HS-27A (cell line): ENCODE results near the gene PROB1.
"Not testable (repeated sequence)": the region's sequence is repeated elsewhere in the genome, so short reads cannot be mapped to it uniquely, and the experiment has no call there.

Experiments used
- DNase-seq: peaks from one replicate; pipeline ENCODE4 v3.0.0-alpha.2; 2012; ENCODE audit warnings: low read depth, missing footprints

Gene PROB1

GRCh38 chr5:139394654-139395566 is at the start of gene PROB1:
Gene PROB1, minus strand, starts transcription at chr5:139395104. Its CDS starts 23 bp downstream, at chr5:139395081.
- DNase-seq = no peak

DNA sequence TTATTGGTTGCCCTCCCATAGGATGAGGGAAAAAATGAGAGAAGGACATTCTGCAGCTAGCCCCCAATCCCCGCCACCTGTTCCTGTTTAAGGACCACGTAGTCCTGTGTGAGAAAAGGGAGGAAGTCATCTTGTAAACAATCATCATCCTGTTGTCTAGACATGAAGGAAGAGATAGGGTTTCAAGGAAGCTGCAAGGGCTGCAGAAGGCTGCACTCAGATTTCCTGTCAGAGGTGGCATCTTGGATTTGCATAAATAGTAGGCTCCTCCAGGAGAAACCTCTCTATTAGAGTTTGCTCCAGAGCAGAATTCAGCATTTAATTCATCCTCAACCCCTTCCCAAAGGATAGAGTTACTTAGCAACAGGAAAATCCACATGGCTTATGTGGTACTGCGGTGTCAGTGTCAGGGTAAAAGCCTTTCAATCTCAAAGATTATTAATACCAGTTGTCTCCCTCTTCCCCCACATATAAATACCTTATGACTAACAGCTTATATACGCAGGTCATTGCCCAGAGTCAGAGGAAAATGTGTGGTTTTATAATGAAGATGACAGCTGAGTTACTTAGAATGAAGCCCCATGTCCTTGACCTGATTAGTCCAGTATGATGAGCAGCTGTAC is 49.0 kb upstream of the PROB1 start:
- no peak for DNase-seq

DNA sequence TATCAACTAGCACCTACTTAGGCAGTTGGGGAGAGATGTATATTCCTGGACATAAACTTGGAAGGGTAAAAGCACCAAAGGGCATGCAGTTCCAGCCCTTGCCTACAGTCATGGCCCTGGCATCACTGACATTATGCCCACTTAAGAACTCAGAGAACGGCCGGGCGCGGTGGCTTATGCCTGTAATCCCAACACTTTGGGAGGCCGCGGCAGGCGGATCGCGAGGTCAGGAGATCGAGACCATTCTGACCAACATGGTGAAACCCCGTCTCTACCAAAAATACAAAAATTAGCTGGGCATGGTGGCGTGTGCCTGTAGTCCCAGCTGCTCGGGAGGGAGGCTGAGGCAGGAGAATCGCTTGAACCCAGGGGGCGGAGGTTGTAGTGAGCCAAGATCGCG is 45.5 kb upstream of the PROB1 start:
- DNase-seq = not testable (repeated sequence)

DNA sequence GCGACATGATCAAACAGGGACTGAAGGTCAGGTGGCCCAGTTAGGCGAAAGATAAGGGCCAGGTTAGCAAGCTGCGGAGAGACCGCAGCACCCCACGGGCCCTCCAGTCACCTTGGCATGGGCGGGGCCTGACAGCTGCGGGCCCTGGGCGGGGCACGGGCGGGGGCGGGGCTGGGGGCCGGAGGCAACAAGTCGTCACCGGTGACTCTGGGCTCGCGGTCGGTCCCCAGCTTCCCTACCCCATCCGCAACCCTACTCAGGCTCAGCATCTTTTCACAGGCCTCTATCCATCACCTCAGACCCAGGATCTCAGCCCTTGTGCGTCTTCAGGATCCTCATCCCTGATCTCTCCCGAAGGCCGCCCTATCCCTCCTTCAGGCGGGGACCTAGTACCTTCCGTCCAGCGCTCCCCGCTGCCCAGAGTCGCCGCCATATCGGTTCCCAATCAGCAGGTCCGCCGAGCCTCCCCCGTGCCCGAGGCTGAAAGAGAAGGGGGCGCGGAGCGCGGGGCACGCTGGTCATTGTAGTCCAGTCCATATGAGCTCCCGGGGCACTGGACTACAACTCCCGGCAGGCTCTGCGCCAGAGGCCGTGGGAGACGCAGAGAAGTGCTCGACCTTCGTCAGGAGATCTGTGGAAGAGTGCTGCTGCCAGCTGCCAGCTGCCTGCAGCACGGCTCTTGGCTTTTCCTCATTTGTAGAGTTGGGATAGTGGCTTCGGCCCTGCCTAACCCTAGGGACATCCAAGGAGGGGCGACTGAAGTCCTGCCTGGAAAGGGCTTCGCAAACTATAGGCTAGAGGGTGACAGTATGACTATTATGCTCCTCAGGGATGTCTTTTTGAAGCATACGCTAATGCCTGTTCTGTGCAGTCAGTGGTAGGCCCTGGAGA is 44.4 kb upstream of the PROB1 start, which contains the start of gene DNAJC18:
Gene DNAJC18 (minus strand): TSS at position 513 of the 891 bp plus-strand sequence. CDS start 80 bp downstream, at position 433.
- DNase-seq = no peak

GRCh38 chr5:139438707-139439012 is 43.8 kb upstream of the PROB1 start:
- DNase-seq = no peak

DNA sequence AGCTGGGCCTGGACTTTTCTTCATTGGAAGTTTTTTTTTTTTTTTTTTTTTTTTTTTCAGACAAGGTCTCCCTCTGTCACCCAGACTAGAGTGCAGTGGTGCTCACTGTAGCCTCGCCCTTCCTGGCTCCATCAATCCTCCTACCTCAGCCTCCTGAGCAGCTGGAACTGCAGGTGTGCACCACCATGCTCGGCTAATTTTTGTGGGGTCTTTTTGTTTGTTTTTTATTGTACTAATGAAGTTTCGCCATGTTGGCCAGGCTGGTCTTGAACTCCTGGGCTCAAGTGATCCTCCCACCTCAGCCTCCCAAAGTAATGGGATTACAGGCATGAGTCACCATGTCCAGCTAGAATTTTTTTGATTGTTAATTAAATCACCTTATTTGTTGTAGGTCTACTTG is 40.8 kb upstream of the PROB1 start:
- DNase-seq = no peak

GRCh38 chr5:139431706-139432105 is 36.8 kb upstream of the PROB1 start:
- DNase-seq = no peak

DNA sequence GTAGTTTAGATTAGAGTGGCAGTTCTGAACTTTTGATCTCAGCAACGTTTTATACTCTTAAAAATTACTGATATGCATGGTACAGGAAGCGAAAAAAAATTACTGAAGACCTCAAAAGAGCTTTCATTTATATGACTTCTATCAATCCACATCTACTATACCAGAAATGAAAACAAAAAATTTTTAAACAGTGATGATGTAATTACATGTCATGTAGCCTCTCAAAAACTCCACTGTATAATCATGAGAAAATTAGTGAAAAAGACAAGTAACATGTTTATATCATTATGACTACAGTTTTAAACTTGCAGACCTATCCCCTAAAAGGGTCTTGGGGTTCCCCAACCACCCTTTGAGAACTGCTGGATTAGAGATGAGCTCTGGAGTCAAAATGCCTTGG is 35.1 kb upstream of the PROB1 start:
- no peak for DNase-seq

DNA sequence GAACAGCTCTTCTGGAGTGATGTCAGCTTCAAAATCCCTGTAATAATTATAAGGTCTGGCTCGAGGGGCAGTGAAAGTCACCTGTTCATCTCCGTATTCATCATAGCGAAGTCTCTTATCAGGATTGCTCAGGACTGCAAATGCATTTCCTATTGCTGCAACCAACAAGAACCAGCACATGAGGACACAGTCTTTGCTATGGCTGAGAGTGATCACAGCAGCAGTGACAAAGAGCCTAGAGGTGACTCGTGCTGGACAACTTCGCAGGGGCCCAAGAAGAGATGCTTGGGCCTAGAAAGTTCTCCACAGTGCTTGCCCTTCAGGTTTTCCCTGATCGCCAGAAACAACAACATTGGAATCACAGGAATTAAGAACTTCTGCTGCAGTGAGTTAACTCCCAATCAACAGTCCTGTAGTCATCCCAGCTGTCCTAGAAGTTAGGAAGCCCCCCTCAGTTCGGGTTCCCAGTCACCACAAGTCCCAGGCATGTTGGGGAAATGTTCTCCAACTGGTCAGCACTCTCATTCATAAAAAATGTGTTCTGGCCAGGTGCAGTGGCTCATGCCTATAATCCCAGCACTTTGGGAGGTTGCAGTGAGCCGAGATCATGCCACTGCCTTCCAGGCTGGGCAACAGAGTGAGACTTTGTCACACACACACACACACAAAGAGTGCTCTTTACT is 31.4 kb upstream of the PROB1 start:
- no peak for DNase-seq

DNA sequence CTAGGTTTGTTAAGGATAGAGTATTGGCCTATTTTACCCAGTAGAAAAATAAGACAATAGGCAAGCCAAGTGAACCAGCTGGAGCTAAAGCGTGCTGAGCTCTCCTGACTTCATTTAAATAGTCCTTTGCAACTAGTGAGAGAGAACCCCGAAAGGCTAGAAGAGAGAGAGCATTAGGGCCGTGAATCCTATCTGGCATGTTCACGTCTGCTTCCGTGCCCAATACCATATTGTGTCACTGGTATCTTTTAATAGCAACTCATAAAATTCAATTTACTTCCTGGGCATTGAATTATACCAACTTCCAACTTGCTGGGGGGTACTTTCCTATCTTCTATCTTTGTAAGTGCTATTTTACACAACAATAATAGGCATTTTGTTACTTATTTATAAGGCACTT is 30.6 kb upstream of the PROB1 start:
- no peak for DNase-seq

GRCh38 chr5:139422307-139422893 is 27.5 kb upstream of the PROB1 start:
- no peak for DNase-seq

DNA sequence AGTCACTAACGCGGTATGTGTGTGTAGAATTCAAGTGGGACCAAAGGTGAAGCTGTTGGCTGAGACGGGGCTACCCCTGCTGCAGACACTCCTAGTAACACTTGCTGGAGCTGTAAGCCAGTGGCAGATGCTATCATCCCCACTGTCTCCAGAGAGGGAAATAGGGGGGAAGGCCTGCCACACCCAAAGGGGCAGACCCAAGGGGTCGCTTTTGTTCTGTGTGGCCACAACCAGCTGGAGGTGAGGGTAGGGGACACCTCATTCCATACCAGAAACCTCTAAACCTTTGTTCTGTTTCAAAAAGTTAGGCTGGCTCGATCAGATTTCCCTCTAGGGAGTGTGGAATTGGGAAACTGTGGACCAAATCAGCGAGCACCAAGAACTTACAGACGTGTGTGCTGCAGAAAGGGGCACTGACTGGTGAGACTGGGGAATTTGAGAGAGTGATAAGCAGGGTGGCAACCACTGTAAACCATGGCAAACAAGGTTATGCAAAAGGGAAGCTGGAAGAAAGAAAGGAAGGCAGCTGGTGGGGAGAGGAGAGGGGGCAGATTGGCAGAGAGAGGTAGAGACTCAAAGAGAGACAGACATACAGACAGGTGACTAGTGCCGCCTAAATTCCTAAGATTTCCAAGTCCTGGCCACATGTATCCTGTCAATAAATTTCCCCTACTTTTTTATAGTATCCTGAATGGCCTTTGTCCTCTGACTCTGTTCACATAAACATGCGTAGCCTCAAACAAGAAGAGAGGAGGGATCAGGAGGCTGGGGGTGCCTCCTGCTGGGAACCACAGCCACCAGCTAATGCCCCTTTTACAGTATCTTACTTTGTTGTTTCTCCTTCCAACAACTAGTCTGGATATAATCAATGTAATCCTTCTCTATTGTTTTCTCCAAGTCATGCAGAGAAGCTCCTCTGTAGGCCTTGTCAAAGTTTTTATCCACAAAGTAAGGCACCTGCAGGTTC is 24.6 kb upstream of the PROB1 start:
- DNase-seq = no peak

DNA sequence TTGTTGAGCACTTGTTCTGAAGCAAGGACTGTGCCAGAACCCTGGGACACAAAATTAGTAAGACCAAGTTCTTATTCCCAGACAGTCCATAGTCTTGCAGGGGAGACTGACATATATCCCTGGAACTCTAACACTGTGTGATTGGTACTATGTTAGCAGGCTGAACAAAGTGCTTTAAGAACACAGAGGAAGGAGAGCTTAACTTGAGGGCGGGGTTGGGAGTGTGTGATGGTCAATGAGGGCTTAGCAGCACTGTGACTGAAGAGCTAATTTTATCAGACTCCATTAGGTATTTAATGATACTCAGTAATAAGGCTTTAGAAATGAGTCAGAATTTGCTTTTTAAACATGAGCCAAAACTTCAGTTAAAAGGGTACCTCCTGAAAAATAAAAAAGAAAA is 23.9 kb upstream of the PROB1 start:
- DNase-seq = no peak

DNA sequence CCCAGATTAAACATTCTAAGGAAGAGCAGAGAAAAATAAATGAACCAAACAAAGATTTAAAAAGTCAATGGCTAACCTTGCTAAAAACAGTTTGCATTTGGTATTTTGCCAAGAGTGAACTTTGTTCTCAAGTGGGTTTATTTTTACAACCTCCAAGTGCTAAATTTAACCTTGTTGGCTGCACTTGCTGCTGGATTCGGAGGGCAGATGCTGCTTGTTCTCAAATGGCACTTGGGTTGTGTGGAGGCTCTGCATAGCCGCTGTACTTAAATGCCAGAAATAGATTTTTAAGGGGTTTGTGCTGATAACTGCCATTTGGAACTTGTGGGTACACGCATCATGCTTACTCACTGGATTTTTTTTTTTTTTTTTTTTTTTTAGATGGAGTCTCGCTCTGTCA is 22.3 kb upstream of the PROB1 start:
- no peak for DNase-seq

DNA sequence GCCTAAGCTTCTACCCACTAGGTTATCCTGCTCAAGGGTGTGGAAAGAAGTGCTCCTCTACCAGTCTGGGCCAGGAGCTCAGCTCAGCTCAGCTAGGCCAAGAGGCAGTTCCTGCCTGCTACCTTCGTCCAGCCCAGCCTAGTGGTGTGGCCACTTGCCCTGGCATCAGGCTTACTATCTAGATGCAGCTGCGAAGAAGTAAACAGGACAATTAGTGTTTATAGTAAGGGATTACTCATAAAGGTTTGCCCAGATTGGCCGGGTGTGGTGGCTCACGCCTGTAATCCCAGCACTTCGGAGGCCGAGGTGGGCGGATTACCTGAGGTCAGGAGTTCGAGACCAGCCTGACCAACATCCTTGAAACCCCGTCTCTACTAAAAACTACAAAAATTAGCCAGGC is 21.7 kb upstream of the PROB1 start:
- DNase-seq = no peak

DNA sequence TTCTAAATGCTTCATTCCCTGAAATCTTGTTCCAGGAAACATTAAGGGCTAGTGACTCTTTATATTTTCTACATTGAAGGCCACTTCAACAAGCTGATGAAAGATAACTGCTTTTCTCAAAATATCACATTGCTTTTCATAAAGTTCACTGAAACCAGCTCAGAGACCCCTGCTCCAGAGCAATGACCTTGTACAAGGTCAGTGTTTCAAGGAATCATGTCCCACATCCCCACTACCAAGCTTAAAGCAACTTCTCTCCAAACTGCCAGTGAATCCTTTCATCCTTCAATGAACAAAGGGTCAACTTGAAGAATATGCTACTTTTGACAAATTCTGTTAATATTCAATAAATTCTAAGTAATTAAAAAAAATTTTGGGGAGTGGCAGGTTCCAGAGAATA is 21.0 kb upstream of the PROB1 start:
- DNase-seq = no peak

- no peak for DNase-seq
These were observed 20.4 kb upstream of the PROB1 start for GRCh38 chr5:139415221-139415861.

DNA sequence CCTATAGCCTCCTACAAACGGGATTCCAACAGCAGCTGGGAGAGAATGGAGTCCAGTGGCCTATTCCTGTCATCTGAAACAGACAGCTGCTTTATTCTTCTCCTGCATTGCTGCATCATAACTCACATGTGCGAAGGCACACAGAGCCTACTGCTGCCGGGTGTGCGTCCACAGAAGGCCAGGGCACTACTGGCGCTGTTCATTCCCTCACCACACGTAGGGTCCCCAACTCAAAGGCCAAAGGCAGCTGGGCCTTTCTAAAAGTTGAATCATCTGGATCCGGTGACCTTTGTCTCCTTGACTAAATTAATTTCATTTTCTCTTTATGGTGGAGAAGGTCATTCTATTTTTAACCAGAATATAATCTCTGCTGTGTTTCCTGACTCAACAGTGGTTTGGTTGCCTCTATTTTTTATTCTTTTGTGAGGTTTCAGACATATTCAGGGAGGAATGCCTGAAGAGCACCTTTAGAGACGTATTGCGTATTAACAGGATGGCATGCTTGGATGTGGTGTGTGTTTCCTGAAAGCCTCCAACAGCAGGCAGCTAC is 19.8 kb upstream of the PROB1 start:
- DNase-seq = no peak

DNA sequence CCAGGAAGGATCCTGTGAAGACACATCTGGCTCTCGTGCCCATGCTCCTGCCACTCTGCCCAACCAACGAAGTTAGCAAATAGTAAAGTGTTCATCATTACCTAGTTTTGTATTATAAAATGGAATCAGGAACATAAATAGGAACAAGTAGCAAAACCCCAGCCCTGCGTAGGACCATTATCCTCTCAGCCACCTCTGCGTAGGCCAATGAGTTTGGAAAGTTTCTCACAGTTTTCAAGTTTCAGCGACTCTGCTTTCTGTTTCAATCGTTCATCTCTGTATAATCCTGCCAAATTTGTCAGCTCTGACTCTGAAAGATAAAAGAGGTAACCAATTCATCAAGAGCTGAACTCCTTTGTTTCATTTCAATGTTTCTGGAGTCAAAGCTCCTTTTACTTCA is 19.1 kb upstream of the PROB1 start:
- no peak for DNase-seq

DNA sequence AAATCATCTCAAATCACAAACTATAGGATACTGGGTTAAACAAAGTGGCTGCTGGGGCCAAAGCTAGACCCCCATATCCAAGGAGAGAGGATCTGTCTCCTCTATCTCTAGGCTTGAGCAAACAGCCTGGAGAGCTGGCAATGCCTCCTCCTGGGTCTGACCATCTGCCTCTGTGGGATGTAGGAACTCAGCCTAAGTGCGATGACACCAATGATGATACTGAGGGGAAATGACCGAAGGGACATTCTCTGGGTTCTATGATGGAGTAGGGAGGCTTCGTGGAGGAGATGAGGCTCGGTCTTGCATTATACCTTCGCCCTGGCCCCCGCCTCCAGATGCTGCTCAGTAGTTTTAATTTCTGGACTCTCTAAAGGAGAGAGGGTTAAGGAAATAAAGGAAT is 18.2 kb upstream of the PROB1 start:
- DNase-seq = no peak
